ENCODE data around the gene TNK2.
A peak's percentile ranks its signal among the peaks of the same experiment; 100 is the strongest.
"Not testable (repeated sequence)": the region's sequence is repeated elsewhere in the genome, so short reads cannot be mapped to it uniquely, and the experiment has no call there.

Gene TNK2

GRCh38 chr3:195916291-195916690, 7.9 kb upstream of the TNK2 start:
- no peak for DNase-seq

GRCh38 chr3:195914648-195915473, 6.5 kb upstream of the TNK2 start:
- peak; percentile 97 to 98 for DNase-seq

- not testable (repeated sequence) for DNase-seq
These were observed 5.8 kb upstream of the TNK2 start for GRCh38 chr3:195914146-195914545.

GRCh38 chr3:195913382-195913781, 5.0 kb upstream of the TNK2 start:
- no peak for DNase-seq

- no peak for DNase-seq
These were observed 3.6 kb upstream of the TNK2 start for GRCh38 chr3:195911946-195912270.

GRCh38 chr3:195911041-195911945, 2.9 kb upstream of the TNK2 start:
- no peak for DNase-seq

GRCh38 chr3:195910499-195910845, 2.1 kb upstream of the TNK2 start:
- no peak for DNase-seq

GRCh38 chr3:195909644-195910498, 1.5 kb upstream of the TNK2 start:
- peak; percentile 52 to 79 for DNase-seq

GRCh38 chr3:195908694-195909581, 587 bp upstream of the TNK2 start:
- no peak for DNase-seq

- no peak for DNase-seq
These were observed 742 bp downstream of the TNK2 start for GRCh38 chr3:195907684-195907933.

- peak; percentile 70 to 79 for DNase-seq
These were observed 1.3 kb downstream of the TNK2 start for GRCh38 chr3:195906865-195907683.

- DNase-seq: peak in 1 of 2 donors; percentile 44
These were observed 2.1 kb downstream of the TNK2 start for GRCh38 chr3:195905970-195906864.

GRCh38 chr3:195904368-195904767, 4.0 kb downstream of the TNK2 start:
- peak; percentile 47 to 51 for DNase-seq

- DNase-seq: no peak
These were observed 4.4 kb downstream of the TNK2 start for GRCh38 chr3:195903950-195904290.

- DNase-seq: not testable (repeated sequence)
These were observed 5.7 kb downstream of the TNK2 start for GRCh38 chr3:195902634-195903033.

GRCh38 chr3:195901836-195902585, 6.3 kb downstream of the TNK2 start:
- peak in 1 of 2 donors; percentile 48 for DNase-seq

- peak; percentile 61 to 79 for DNase-seq
These were observed 7.7 kb downstream of the TNK2 start for GRCh38 chr3:195900436-195901355.

- DNase-seq: no peak
These were observed 8.5 kb downstream of the TNK2 start for GRCh38 chr3:195899701-195900435.

Measured in inflammatory macrophage treated with lipopolysaccharide for 1 hour (primary cell).